IMR-90 (cell line): ENCODE data around the gene LMOD1. TPM values are rescaled to one million over a fixed set of nuclear protein-coding genes. Genes with fewer than 3 reads are reported as not detected.

Source experiments
- ATAC-seq: fragments of 200-7000 bp; cut with Tn5 transposase; 2 replicates; pipeline ENCODE4 v1.9.1; 2020; ENCODE audit warnings: low read depth, mild to moderate bottlenecking, moderate library complexity
- BruUV-seq: library from RNA; stranded (reverse); fragments of 400-500 nt; replicated peaks from 2 replicates; lab custom pipeline; 2021; lab: Mats Ljungman, UMichigan
- CTCF ChIA-PET: fragments of 300-600 bp; formaldehyde crosslinking; extraction: SDS; loops from one replicate; lab custom pipeline; 2021; ENCODE audit warnings: antibody characterized with exemption; lab: Yijun Ruan, JAX
- POLR2A ChIA-PET: fragments of 300-600 bp; sonication (Branson Sonifier 250); formaldehyde crosslinking; loops from one replicate; lab custom pipeline; 2022; ENCODE audit warnings: antibody characterized with exemption; ENCODE audit not compliant: unreplicated experiment; lab: Charles Lee
- DNase-seq: peaks from one replicate; pipeline ENCODE4 v3.0.0; 2013
- H2AFZ ChIP-seq: replicated peaks from 2 replicates; pipeline ENCODE3; 2013; ENCODE audit warnings: low read length, mild to moderate bottlenecking; ENCODE audit not compliant: poor library complexity
- H2AK5ac ChIP-seq: 2 replicates; pipeline ENCODE4 v1.6.1; 2013; ENCODE audit warnings: low read depth, low read length, inconsistent platforms
- H2AK9ac ChIP-seq: replicated peaks from 2 replicates; pipeline ENCODE3; 2013; ENCODE audit warnings: mild to moderate bottlenecking, low read depth, low read length, moderate library complexity; ENCODE audit not compliant: poor library complexity
- H2BK120ac ChIP-seq: 2 replicates; pipeline ENCODE4 v1.6.1; 2013; ENCODE audit warnings: low read depth, low read length, inconsistent platforms
- H2BK15ac ChIP-seq: 3 replicates; pipeline ENCODE4 v1.6.1; 2013; ENCODE audit warnings: low read depth, low read length, inconsistent platforms
- H2BK20ac ChIP-seq: 2 replicates; pipeline ENCODE4 v1.6.1; 2013; ENCODE audit warnings: low read depth, mild to moderate bottlenecking, inconsistent platforms, low read length, moderate library complexity
- H2BK5ac ChIP-seq: 2 replicates; pipeline ENCODE4 v1.6.1; 2013; ENCODE audit warnings: mild to moderate bottlenecking, low read depth, low read length, inconsistent platforms; ENCODE audit not compliant: poor library complexity, severe bottlenecking
- H3K14ac ChIP-seq: replicated peaks from 2 replicates; pipeline ENCODE4 v1.6.1; 2013; ENCODE audit warnings: low read depth, low read length, inconsistent platforms
- H3K18ac ChIP-seq: 2 replicates; pipeline ENCODE4 v1.6.1; 2013; ENCODE audit warnings: low read depth, low read length, control low read depth
- H3K23ac ChIP-seq: 2 replicates; pipeline ENCODE4 v1.6.1; 2013; ENCODE audit warnings: low read depth, low read length, inconsistent platforms
- H3K27ac ChIP-seq: 2 replicates; pipeline ENCODE4 v1.5.1; 2013; ENCODE audit warnings: mild to moderate bottlenecking, control low read depth, low read length; ENCODE audit not compliant: insufficient read depth
- H3K27me3 ChIP-seq: 2 replicates; pipeline ENCODE4 v1.6.1; 2013; ENCODE audit warnings: low read length; ENCODE audit not compliant: control insufficient read depth, insufficient read depth
- H3K36me3 ChIP-seq: 2 replicates; pipeline ENCODE4 v1.6.1; 2013; ENCODE audit warnings: low read length, mixed read lengths; ENCODE audit not compliant: control insufficient read depth, insufficient read depth
- H3K4ac ChIP-seq: 2 replicates; pipeline ENCODE4 v1.6.1; 2013; ENCODE audit warnings: low read depth, low read length, inconsistent platforms
- H3K4me1 ChIP-seq: 2 replicates; pipeline ENCODE4 v1.6.1; 2013; ENCODE audit warnings: low read length, mixed read lengths; ENCODE audit not compliant: control insufficient read depth, insufficient read depth
- H3K4me2 ChIP-seq: 2 replicates; pipeline ENCODE4 v1.6.1; 2013; ENCODE audit warnings: low read depth, mild to moderate bottlenecking, control low read depth, low read length, moderate library complexity
- H3K4me3 ChIP-seq: 2 replicates; pipeline ENCODE4 v1.5.1; 2013; ENCODE audit warnings: low read depth, mild to moderate bottlenecking, control low read depth, low read length, moderate library complexity; ENCODE audit not compliant: insufficient read depth
- H3K56ac ChIP-seq: 2 replicates; pipeline ENCODE4 v1.6.1; 2013; ENCODE audit warnings: low read length, inconsistent platforms; ENCODE audit not compliant: insufficient read depth; ENCODE audit errors: extremely low read depth
- H3K79me1 ChIP-seq, 2 experiments: 2 replicates each; pipeline ENCODE4 v1.6.1; 2013; ENCODE audit warnings: low read length in 2 of 2, inconsistent platforms in 1 of 2, low read depth in 1 of 2
- H3K9ac ChIP-seq: 2 replicates; pipeline ENCODE4 v1.6.1; 2013; ENCODE audit warnings: low read depth, low read length, control low read depth
- H3K9me1 ChIP-seq: 2 replicates; pipeline ENCODE4 v1.6.1; 2013; ENCODE audit warnings: low read length, inconsistent platforms; ENCODE audit not compliant: insufficient read depth
- H3K9me3 ChIP-seq: 2 replicates; pipeline ENCODE4 v1.6.1; 2013; ENCODE audit warnings: low read length; ENCODE audit not compliant: control insufficient read depth, insufficient read depth
- H4K20me1 ChIP-seq: 2 replicates; pipeline ENCODE4 v1.6.1; 2013; ENCODE audit warnings: low read length, inconsistent platforms; ENCODE audit not compliant: insufficient read depth
- H4K5ac ChIP-seq: 2 replicates; pipeline ENCODE4 v1.6.1; 2013; ENCODE audit warnings: mild to moderate bottlenecking, low read depth, low read length, control low read depth
- H4K8ac ChIP-seq, 2 experiments: 2 replicates each; pipeline ENCODE4 v1.6.1; 2013; ENCODE audit warnings: low read depth in 2 of 2, low read length in 2 of 2, control low read depth in 1 of 2, inconsistent platforms in 1 of 2
- H4K91ac ChIP-seq: 2 replicates; pipeline ENCODE4 v1.6.1; 2013; ENCODE audit warnings: low read depth, low read length, inconsistent platforms; ENCODE audit not compliant: insufficient read depth
- FOS ChIP-seq: fragments of 150-350 bp; IDR thresholded peaks from 2 replicates; pipeline ENCODE4 v1.6.1; 2016; ENCODE audit warnings: low read depth, low read length
- MXI1 ChIP-seq: IDR thresholded peaks from 2 replicates; pipeline ENCODE4 v1.6.1; 2012; ENCODE audit warnings: low read depth, mild to moderate bottlenecking, low read length, moderate library complexity, borderline replicate concordance
- RAD21 ChIP-seq: IDR thresholded peaks from 2 replicates; pipeline ENCODE4 v1.6.1; 2012; ENCODE audit warnings: low read length, improper control_type of control experiment
- RFX5 ChIP-seq: IDR thresholded peaks from 2 replicates; pipeline ENCODE4 v1.8.0; 2012; ENCODE audit warnings: low read depth, mild to moderate bottlenecking, low read length, moderate library complexity
- SMC3 ChIP-seq: fragments of 150-350 bp; IDR thresholded peaks from 2 replicates; pipeline ENCODE4 v1.6.1; 2016; ENCODE audit warnings: low read depth, mild to moderate bottlenecking, antibody characterized with exemption, low read length, moderate library complexity
- WGBS, 2 experiments: methylation state at CpG; one replicate each; pipeline versions ENCODE4 v1.1.5 to v1.1.7; 2013; ENCODE audit warnings: missing lambda C conversion rate in 2 of 2; ENCODE audit not compliant: insufficient read length in 1 of 2; ENCODE audit errors: extremely low coverage in 2 of 2; 5-methylcytosine and 5-hydroxymethylcytosine counted together
- dilution Hi-C: fragments of 300-500 bp; cut with HindIII; formaldehyde crosslinking; loops from one replicate; pipeline ENCODE4 v1.14.3; 2018; ENCODE audit warnings: low sequenced_read_pairs; ENCODE audit not compliant: unreplicated experiment
- in situ Hi-C: fragments of 300-500 bp; cut with MboI; formaldehyde crosslinking; loops from 3 replicates; pipeline ENCODE4 v1.14.3; 2019; ENCODE audit warnings: low sequenced_read_pairs, inconsistent platforms, mixed read lengths
- intact Hi-C: fragments of 100-400 bp; cut with micrococcal nuclease; formaldehyde crosslinking; loops from 2 replicates; pipeline ENCODE4 v1.10.0; 2022
- polyA plus RNA-seq, 3 experiments: library from polyadenylated mRNA; depleted of rRNA; stranded (reverse); fragments of >200 nt; gene quantifications; 2 replicates each; pipeline ENCODE4 v1.2.3, GENCODE V29; 2012; ENCODE audit warnings: low replicate concordance in 1 of 3
- total RNA-seq: library from RNA; depleted of rRNA; stranded (reverse); fragments of >200 nt; gene quantifications from 2 replicates; pipeline ENCODE4 v1.2.3, GENCODE V29; 2012
- TF ChIP-seq, protein P1 (sequence below): conservative IDR thresholded peaks from 2 replicates; pipeline ENCODE4 v1.5.1; 2012; ENCODE audit warnings: mild to moderate bottlenecking, low read depth, low read length, improper control_type of control experiment

The LMOD1 gene
- total and polyA plus RNA-seq, 2 of the 4 experiments (the other 2 are of a cell fraction), result 51.7 to 53.2 TPM

DNA sequence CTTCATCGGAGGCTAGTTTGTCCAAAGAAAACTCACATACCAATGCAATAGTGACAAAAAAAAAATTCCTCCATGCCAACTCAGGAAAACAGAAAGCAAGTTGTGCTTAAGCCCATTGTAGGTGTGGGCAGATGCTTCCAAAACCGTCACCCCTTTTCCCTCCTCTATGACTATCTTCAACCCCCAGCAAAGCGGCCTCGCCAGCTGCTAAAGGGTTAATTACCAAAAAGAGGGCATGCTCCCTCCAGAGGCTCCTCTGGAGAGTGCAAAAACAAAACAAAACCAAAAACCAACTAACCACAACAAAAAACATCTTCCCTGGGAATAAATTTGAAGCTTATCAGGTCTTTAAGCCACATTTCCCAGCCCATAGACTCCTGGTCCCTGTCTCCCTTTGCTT, 1.2 kb downstream of the LMOD1 start:
- Histone ChIP-seq H2AK9ac (peak overlapping the region; percentile 97), H2AK5ac (peak overlapping the region; percentile 94), H3K56ac (peak overlapping the region; percentile 86), H4K91ac (peak overlapping the region; percentile 83), H3K4ac (peak overlapping the region; percentile 89), H3K27ac (peak overlapping the region; percentile 76; the same call in 1 of the 2 replicates), H3K9me1 (peaks cover 24% of the 10 kb centered on the region), H2BK120ac (peak overlapping the region; percentile 75; the same call in 1 of the 2 replicates), H3K36me3 (peaks cover 3% of the 10 kb centered on the region; the same call in 1 of the 2 replicates), H2AFZ (no peak overlapping the region), H3K27me3 (no peaks in the 10 kb centered on the region), H3K14ac (peak overlapping the region; percentile 95), H4K8ac (peak overlapping the region; percentile 5 to 71; a peak in 1 of 4 replicates), H4K20me1 (peaks cover 23% of the 10 kb centered on the region), H4K5ac (peak overlapping the region; percentile 1; the same call in 1 of the 2 replicates), H3K23ac (peak overlapping the region; percentile 99), H3K79me1 (peaks cover 17 to 62% of the 10 kb centered on the region in 2 experiments), H3K9me3 (no peaks in the 10 kb centered on the region), H2BK20ac (no peak overlapping the region), H3K9ac (peak overlapping the region; percentile 94), H2BK5ac (peak overlapping the region; percentile 79), H3K4me1 (peaks cover 28% of the 10 kb centered on the region), H2BK15ac (peak overlapping the region; percentile 37; the same call in 2 of the 3 replicates), H3K4me3 (peak overlapping the region; percentile 72), H3K4me2 (peak overlapping the region; percentile 73), H3K18ac (peak overlapping the region; percentile 83)
- ChIA-PET POLR2A (interaction anchor here (0.8 to 2.9 kb wide), 3 partner anchors 37 to 49 kb away, joined by 3 to 24 read pairs (median 7); no protein-coding TSS in a partner anchor), CTCF (interaction anchor here (0.9 to 3.6 kb wide), 4 partner anchors 9 to 49 kb away, joined by 3 to 27 read pairs (median 5); no protein-coding TSS in a partner anchor)
- DNase-seq, result no peak
- TF ChIP-seq MXI1, result no peak
- peak; percentile 54 for TF ChIP-seq SMC3
- TF ChIP-seq, protein P1, sequence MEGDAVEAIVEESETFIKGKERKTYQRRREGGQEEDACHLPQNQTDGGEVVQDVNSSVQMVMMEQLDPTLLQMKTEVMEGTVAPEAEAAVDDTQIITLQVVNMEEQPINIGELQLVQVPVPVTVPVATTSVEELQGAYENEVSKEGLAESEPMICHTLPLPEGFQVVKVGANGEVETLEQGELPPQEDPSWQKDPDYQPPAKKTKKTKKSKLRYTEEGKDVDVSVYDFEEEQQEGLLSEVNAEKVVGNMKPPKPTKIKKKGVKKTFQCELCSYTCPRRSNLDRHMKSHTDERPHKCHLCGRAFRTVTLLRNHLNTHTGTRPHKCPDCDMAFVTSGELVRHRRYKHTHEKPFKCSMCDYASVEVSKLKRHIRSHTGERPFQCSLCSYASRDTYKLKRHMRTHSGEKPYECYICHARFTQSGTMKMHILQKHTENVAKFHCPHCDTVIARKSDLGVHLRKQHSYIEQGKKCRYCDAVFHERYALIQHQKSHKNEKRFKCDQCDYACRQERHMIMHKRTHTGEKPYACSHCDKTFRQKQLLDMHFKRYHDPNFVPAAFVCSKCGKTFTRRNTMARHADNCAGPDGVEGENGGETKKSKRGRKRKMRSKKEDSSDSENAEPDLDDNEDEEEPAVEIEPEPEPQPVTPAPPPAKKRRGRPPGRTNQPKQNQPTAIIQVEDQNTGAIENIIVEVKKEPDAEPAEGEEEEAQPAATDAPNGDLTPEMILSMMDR, result peak; percentile 53
- peak; percentile 43 for TF ChIP-seq RAD21
- TF ChIP-seq RFX5, result no peak
- no peak for TF ChIP-seq FOS
- dilution Hi-C loops, result no loop called here
- intact Hi-C loops, result no loop called here
- in situ Hi-C loops, result no loop called here
- BruUV-seq, result no TSS peak
- WGBS, 2 experiments, result no CpG with 5 or more reads among the region's 4 CpGs
- no peak for ATAC-seq
